ENCODE data around the gene ACTR1A.
"Not testable (repeated sequence)": the region's sequence is repeated elsewhere in the genome, so short reads cannot be mapped to it uniquely, and the experiment has no call there.

Gene ACTR1A

DNA sequence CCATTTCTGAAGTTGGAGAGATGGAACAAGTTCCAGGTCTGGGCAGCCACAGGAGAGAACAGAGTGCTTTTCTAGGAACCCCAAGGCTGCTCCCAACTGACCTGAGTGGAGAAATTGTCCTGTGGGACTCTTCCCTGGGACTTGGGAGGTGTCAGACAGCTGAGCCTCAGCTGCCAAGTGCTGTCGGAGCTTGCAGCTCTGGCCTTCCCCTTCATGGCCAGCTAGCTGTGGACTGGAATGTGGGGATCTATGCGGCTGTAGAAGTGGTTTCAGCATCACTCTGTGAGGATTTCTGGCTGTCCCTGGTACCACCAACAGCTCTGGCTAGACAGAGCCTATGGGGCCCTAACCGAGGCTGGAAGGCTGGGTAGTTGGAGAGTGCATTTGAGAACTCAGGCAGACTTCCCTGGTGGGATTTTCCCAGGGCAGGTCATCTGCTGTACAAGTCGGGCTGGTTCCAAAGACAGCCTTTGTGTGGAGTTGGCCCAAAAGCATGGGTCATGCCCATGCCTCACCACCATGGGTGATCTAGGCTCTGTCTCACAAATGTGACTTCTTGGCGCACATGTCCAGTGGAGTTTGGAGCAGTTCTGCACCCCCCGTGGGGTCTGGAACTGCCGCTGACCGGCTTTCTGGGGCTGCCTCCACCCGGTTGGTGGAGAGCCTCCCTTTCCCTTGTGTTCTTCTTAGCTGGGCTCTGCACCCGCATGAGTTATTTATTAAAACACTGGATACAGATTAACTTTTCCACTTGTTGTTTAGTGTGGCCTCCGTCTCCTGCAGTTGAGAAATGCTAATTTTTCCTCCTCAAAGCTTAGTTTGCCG, 12.2 kb upstream of the ACTR1A start:
- no peak for DNase-seq

DNA sequence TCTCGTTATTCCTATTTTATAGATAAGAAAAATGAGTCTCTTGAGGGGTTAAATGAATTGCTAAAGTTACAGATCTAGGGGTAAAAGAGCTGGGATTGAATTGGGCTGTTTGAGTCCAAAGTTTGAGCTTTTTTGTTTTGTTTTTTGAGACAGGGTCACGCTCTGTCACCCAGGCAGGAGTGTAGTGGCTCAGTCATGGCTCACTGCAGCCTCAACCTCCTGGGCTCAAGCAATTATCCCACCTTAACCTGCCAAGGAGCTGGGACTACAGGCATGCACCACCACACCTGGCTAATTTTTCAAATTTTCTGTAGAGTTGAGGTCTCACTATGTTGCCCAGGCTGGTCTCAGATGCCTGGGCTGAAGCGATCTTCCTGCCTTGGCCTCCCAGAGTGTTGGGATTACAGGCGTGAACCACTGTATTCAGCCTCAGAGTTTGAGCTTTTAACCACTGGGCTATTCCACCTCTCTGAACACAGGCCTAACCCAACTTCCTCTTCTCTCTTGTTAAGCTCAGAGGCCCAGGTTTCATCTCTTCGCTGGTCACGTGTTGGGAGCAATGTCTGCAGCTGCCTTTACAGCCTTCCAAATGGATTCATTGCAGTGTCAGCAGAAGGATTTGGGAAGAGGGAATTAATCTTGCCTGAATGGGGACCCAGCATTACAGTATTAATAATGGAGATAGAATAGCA, 9.2 kb upstream of the ACTR1A start:
- DNase-seq: peak; percentile 24 to 42

DNA sequence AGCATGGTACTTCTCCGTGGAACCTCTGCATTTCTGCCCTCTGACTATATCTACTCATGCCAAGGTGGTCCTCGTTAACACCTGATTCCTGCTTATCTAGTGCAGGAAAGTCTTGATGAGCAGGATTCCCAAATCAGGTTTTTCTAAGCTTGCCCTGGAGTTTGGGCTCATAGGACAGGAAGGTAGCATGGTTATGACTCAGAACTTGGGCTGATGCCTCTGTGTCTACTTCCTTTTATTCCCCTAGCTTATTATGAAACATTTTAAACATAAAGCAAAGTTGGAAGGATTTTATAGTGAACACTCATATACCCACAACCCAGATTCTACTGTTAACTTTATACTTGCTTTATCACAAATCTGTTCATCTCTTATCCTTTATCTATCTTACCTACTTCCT, 6.9 kb upstream of the ACTR1A start:
- peak; percentile 68 to 71 for DNase-seq

DNA sequence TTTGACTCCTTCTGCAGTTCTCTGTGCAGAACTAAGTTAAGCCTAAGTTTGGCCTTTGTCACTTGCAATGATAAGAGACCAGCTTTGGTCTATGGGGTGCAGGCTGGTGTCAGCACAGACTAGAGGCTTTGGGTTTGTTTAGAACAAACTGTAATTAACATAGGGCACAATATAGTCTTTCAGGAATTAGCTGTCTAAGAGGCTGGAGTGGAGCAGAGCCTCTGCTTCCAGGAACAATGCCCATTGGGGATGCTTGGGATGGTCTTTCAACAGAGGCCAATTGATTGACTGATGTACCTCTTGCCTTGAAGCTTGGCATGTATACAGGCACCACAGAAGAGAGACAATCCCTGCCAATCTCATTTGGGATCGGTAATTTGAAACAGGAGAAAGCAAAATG, 6.0 kb upstream of the ACTR1A start:
- DNase-seq: no peak

DNA sequence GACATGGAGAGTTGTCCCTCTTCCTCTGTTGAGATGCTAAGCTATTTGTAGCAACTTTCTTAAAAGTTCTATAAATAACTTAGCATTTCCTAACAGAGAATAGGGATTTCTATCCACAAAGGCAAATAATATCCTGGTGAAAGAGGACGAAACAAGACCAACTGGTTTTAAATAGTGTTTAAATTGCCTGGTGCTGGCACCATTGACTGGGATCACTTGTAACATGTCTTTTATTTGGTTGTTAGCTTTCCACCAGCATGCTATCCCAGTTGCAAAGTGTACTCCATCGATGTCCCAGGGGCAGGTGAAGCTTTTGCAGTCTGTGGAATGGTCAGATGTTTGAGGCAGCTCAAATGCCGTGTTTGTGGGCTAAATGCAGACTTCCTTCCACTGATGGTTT, 5.0 kb upstream of the ACTR1A start:
- no peak for DNase-seq

DNA sequence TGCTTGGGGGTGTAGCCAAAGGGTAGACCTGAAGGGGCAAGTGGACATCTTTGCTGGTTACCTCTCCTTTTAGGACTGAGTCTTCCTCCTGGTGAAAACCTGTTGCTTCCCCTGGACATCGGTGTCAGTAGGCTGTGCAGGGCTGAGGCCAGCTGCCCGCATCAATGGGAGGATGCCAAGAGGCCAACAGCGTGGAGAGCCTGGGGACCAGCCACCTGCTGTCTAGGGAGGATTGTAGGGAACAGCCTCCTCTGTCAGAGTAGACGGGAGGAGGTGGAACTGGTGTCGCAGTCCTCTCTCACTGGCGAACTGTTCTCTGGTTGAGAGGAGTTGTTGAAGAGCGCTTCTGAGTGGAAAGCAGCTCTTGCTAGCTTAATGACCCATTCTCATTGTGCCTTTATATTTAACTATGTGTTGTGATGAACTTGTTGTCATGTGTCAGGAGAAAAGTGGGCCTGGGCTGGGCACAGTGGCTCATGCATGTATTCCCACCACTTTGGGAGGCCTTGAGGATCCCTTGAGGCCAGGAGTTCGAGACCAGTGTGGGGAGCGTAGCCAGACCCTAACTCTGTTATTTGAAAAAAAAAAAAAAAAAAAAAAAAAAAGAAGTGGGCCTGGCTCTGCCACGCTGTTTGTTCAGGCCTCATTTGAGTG, 3.1 kb upstream of the ACTR1A start:
- no peak for DNase-seq

DNA sequence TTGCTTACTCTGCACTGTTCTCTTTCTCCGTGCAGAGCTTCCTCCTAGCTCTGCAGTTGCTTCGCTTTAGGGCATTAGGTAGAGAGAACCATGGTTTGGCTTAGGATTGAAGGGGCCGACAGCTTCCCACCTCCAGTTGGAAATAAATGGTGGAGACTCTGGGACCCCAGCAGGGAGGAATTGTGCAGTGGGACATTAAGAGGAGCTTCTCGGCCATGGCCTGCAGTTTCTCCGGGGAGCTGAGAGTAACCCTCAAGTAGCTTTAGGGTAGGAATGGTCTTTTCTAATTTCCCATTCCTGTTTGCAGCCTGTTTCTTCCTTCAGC, 2.4 kb upstream of the ACTR1A start:
- DNase-seq: peak; percentile 47 to 55

DNA sequence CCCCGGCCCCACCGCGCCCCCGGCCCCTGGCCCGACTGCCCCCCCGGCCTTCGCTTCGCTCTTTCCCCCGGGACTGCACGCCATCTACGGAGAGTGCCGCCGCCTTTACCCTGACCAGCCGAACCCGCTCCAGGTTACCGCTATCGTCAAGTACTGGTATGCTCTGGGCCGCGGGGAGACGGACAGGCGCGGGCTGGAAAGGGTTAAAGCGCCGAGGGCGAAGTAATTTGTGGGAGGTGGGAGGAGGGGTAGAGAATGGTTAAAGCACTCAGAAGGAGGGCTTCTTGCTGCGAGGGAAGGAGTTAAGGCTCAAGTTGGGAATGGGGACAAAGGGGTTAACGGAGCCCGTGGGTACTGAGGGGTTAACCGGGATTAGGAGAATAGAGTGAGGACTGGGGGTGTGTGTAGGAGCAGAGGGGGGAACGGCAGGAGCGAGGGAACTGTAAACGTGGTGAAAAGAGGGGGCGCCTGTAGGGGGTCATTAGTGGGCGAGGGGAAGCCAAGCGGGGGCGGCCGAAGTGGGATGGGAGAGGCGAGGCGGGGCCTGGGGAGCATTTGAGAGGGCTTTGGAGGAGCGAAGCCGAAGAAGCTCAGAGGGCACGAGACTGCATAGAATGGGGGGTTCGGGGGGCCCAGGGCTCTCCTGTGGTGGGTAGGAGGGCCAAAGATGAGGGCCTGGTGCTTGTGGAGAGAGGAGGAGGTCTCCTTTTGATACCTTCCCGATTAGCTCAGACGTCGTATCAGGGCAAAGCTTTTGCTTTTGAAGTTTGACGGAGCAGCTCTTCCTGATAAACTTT, 1.9 kb upstream of the ACTR1A start:
- no peak for DNase-seq

DNA sequence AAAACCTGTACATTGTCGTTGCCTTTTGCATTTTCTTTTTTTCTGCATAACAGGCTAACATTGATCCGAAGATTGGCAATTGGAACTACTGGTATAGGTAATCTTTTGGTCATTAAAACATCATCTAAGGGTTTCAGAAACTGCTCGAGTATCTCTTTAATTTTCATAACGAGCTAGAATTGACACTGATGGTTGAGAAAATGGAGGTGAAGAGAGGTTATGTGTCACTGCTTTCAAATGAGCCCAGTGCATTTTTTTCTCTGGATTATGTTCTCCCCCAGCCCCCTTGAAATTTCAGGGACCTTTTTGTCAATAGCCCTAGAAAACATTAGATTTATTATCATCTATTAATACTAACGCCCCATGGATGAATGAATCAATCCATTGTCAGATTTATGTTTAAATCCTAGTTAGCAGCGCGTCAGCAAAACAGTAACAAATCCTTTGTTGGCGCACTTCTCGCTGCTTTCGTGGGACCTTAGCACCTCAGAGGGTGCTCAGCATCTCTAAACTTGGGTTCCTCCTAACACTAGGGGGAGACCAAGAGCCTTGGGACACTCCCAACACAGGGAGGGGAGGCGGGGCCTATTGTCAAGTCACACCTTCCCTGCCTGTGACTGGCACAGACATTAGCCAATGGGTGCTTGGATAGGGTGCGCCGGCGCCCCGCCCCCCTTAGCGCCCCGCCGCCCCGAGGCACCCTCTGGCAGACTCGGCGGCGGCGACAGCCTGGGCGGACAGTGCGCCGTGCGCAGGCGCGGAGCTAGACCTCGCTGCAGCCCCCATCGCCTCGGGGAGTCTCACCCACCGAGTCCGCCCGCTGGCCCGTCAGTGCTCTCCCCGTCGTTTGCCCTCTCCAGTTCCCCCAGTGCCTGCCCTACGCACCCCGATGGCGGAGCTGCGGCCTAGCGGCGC, 1.0 kb upstream of the ACTR1A start, which contains the start of gene SUFU:
TSS of gene SUFU (plus strand) at position 709 of the 915 bp plus-strand sequence. CDS start at position 890, 181 bp downstream.
- peak; percentile 97 for DNase-seq

DNA sequence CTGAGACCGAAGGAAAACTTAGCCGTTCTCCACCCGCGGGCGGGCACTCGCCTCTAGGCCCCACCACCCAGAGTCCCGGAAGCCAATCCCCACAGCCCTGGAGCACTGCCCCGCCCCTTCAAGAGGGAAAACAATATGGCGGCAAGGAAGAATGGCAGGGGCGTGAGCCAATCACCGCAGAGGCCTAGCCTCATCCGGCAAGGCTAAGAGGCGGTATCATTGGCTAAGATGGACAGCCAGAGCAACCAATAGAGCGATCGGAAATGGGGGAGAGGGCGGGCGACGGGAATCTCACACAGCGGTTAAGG, 529 bp downstream of the ACTR1A start:
- peak; percentile 93 for DNase-seq

DNA sequence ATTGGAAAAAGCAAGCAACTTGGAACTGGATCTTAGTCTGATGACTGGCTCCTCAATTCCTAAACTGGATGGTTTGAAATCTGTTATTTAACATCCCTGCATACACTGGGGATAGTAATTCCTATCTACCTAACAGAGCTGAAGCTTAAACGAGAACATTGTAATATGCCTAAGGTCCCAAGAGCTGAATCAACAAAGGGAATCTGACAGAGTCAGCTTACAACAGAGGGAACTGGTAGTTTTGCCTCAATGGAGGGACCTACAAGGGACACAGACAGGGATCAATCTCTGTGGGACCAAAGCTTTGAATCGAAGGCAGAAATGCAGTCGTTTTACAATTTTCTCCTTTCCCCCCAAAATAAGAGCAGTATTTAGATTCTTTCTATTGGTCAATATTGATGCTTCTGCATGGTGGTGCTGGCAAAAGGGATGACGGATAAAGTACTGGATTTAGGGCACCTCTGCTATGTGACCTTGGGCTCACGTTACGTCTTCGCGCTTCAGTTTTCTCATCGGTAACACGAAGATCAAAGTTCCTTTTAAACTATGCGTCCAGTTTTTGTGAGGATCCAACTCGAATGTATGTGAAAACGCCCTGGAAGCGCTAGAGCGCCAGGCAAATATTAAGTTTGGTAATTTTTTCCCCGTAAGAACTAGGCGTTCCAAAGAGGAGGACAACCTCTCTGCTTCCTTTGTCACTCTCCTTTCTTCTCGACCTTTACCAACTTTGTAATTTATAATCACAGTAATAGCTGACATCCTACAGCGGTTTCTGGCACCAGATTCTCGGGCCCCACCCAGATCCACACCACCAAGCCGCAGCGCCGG, 1.1 kb downstream of the ACTR1A start:
- peak in 1 of 2 experiments; percentile 12 for DNase-seq

DNA sequence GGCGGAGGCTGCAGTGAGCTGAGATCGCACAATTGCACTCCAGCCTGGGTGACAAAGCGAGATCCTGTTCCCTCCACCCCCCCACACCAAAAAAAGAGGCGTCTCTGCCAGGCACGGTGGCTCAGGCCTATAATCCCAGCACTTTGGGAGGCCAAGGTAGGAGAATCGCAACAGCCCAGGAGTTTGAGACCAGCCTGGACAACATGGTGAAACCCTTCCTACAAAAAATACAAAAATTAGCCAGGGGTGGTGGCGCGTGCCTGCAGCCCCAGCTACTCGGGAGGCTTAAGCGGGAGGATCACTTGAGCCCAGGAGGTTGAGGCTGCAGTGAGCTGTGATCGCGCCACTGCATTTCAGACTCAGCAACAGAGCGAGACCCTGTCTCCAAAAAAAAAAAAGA, 1.8 kb downstream of the ACTR1A start:
- not testable (repeated sequence) for DNase-seq

DNA sequence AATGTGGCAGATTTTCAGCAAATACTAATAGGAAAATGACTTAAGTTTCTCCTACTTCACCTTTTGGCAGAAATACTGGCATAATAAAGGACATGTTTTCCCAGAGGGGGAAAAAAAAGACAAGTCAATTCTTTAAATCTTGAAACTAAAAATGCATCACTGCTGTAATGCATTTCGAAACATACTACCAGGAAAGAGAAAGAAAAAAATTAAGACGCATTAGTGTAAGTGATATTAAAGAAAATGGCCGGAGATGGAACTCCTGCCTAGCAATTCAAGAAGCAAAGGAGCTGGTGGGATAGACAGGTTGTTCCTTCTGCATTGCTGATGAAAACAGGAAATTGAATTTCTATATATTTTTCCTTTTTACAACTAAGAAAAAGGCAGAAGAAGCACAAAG, 3.2 kb downstream of the ACTR1A start:
- DNase-seq: no peak

DNA sequence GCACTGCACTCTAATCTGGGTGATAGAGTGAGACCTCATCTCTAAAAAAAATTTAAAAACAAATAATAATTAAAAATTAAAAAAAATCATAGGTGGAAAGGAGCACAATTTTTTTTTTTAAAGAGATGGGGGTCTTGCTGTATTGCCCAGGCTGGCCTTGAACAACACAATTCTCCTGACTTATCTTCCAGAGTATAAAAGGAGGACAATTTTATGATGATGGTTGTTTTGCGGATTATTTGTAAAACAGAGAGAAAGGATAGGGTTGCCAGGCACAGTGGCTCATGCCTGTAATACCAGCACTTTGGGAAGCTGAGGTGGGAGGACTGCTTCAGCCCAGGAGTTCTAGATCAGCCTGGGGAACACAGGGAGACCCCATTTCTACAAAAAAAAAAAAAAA, 5.0 kb downstream of the ACTR1A start:
- no peak for DNase-seq

DNA sequence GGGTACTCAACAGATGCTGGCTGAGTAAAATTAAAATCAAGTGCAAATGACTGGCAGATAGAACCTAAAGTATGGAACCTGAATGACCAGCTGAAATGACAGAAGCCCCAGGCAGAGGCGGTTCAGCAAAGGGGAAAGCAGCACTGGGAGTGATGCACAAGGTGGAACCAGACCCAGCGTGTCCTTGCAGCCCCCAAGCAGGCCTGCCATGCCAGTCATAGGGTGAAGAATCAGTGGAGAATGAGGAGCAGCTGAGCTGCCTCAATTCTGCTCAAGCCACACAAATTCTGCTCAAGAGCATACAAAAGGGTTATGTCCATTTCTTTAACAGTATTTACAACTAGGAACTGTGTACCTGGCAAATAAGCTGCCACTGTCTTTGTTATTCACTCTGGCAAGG, 8.7 kb downstream of the ACTR1A start:
- DNase-seq: no peak

DNA sequence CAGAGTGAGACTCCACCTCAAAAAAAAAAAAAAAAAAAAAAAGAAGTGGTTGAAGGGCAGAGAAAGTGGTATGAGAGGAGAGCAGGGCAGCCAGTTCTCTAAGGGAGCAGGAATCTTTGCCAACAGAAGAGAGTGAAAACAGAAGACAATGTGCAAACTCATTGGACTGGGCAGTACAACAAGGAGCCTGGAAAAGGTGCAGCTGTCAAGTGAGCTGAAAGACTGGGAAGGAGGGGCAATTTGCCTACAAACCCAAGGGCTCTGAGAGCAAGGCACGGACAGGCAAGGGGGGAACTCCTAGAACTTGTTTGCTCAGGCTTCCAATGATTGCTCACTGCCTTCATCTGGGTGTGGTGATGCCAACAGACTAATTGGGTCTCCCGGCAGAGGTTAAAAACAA, 9.5 kb downstream of the ACTR1A start:
- no peak for DNase-seq

DNA sequence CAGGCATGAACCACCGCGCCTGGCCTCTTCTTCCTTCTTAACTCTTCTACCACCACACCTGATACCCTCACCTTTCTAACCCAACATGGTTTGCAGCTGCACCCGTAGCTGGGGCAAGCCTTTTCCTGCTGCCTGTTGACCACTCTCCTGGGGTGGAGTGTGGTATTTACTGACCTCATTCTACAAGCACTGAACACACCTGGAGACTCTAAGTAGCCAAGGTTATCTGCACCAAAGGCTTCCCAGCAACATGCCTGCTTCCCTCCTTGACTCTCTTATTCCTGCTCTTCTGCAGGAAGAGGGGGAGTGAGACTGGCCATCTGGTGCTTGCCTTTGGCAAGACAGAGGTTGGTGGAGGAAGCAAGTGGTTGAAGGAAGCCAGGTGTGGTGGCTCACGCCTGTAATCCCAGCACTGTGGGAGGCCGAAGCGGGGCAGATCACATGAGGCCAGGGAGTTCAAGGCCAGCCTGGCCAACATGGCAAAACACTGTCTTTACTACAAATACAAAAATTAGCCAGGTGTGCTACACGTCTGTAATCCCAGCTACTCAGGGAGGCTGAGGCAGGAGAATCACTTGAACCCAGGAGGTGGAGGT, 10.1 kb downstream of the ACTR1A start:
- DNase-seq: no peak

DNA sequence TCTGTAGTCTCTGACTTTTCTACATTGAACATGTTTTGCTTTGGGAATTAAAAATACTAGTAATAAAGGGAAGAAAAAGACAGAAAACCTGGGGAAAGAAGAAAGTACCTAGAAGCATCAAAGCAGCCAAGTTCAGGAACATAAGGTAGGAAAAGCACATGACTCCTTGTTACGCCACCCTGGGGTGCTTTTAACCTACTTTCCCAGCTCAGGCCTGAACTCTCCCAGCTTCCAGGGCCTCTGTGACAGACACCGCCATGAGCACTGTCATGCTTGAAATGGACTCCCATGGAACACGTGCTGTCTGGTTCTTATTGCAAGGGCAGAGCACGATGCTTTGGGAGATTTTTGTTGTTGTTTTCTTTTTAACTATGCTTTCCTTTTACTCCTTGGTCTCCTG, 11.4 kb downstream of the ACTR1A start:
- DNase-seq: no peak

DNA sequence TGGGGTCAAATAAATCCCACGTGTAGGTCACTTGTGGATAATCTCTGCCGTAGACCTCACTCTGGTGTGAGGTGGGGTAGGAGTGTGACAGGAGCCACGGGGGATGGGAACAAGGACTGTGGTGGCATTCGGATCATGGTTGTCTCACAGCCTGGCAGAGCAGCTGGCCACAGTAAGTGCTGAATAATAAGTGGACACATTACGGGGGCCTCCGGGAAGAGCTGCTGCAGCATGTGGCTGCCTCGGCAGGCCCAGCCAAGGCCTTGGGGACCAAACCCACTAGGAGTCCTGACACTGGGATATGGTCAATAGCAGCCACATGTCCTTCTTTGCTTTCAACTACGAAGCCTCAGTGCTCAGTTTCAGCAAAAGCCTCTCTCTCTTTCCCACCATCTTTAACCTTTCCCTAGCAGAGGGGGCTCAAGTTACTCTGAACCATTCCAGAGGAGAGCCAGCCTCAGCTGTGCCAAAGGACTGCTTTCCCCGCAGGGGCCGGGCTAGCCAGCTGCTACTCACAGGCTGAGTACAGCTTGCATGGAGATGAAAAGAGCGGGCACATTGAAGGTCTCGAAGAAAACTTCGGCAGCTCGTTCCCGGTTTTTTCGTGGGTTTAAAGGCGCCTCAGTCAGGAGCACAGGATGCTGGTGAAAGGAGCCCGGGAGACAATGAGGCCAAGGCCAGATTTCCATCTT, 17.3 kb downstream of the ACTR1A start:
- DNase-seq: no peak

DNA sequence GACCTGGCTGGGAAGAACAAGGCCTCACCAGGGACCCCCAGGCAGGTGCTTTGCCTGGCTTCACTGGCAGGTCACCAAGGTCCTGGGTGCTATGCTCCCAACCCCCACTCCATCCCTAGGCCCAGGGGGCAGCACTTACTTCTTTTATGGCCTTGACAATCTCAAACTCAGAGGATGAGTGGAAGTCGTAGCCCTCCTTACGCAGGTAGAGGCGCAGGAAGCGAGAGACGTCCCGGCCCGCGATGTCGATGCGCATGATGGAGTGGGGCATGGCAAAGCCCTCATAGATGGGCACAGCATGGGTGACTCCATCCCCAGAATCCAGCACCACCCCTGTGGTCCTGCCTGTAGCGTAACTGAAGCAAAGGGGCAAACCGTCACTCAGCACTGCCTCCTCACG, 18.5 kb downstream of the ACTR1A start:
- no peak for DNase-seq

Measured in AML-193 (cell line).